Type B pancreatic cell (in vitro differentiated cells): ENCODE measurements around the gene ADAM19. TPM values are rescaled to one million over a fixed set of nuclear protein-coding genes. Genes with fewer than 3 reads are reported as not detected.

Experiments used
- DNase-seq: peaks from one replicate; pipeline ENCODE4 v3.0.0; 2021; ENCODE audit warnings: mixed read lengths; ENCODE audit not compliant: unreplicated experiment; ENCODE audit errors: extremely low spot score
- H3K27ac Mint-ChIP-seq: 2 replicates; pipeline ENCODE4 v1.8.0; 2021; ENCODE audit warnings: mild to moderate bottlenecking, mixed read lengths
- H3K27me3 Mint-ChIP-seq: 2 replicates; pipeline ENCODE4 v1.8.0; 2021; ENCODE audit warnings: mixed read lengths
- H3K36me3 Mint-ChIP-seq: 2 replicates; pipeline ENCODE4 v1.8.0; 2021; ENCODE audit warnings: mixed read lengths
- H3K4me1 Mint-ChIP-seq: one replicate; pipeline ENCODE4 v1.8.0; 2021; ENCODE audit warnings: mixed read lengths; ENCODE audit not compliant: unreplicated experiment
- H3K4me3 Mint-ChIP-seq: 2 replicates; pipeline ENCODE4 v1.8.0; 2021; ENCODE audit warnings: mild to moderate bottlenecking, mixed read lengths
- H3K9me3 Mint-ChIP-seq: 2 replicates; pipeline ENCODE4 v1.8.0; 2021; ENCODE audit warnings: mixed read lengths
- total RNA-seq: library from RNA; stranded (reverse); gene quantifications from 2 replicates; pipeline ENCODE4 v1.2.1, GENCODE V29; 2021; ENCODE audit warnings: low replicate concordance
- TF ChIP-seq, protein P1 (sequence below): fragments of 200-600 bp; sonication (generic); conservative IDR thresholded peaks from 2 replicates; pipeline ENCODE4 v1.5.0; 2021; ENCODE audit warnings: antibody characterized with exemption, mild to moderate bottlenecking

ADAM19 gene
- total RNA-seq, 1 donor from 2014 or later, result 15.8 TPM

DNA sequence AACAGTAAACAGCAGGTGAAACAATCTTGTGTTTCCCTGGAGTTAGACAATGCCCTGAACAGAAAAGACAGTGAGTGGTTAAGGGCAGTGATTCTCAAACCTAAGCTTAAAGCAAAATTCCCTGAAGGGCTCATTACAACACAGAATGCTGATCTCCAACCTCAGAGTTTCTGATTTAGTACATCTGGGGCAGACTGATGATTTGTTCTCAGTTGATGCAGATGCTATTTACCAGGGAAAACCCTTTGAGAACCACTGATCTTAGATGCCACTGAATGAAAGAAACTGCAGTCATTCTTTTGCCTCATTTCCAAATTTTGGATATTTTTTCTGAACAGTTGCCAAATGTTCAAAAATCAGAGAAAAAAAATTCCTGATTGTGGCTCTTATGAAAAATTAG lies 18.7 kb upstream of the ADAM19 start:
- Mint-ChIP-seq H3K9me3 (peaks cover 14% of the 10 kb centered on the region), H3K4me3 (no peak overlapping the region), H3K27ac (no peak overlapping the region), H3K27me3 (no peaks in the 10 kb centered on the region), H3K4me1 (peaks cover 8% of the 10 kb centered on the region), H3K36me3 (no peaks in the 10 kb centered on the region)
- no peak for DNase-seq
- TF ChIP-seq, protein P1, sequence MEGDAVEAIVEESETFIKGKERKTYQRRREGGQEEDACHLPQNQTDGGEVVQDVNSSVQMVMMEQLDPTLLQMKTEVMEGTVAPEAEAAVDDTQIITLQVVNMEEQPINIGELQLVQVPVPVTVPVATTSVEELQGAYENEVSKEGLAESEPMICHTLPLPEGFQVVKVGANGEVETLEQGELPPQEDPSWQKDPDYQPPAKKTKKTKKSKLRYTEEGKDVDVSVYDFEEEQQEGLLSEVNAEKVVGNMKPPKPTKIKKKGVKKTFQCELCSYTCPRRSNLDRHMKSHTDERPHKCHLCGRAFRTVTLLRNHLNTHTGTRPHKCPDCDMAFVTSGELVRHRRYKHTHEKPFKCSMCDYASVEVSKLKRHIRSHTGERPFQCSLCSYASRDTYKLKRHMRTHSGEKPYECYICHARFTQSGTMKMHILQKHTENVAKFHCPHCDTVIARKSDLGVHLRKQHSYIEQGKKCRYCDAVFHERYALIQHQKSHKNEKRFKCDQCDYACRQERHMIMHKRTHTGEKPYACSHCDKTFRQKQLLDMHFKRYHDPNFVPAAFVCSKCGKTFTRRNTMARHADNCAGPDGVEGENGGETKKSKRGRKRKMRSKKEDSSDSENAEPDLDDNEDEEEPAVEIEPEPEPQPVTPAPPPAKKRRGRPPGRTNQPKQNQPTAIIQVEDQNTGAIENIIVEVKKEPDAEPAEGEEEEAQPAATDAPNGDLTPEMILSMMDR, result no peak

DNA sequence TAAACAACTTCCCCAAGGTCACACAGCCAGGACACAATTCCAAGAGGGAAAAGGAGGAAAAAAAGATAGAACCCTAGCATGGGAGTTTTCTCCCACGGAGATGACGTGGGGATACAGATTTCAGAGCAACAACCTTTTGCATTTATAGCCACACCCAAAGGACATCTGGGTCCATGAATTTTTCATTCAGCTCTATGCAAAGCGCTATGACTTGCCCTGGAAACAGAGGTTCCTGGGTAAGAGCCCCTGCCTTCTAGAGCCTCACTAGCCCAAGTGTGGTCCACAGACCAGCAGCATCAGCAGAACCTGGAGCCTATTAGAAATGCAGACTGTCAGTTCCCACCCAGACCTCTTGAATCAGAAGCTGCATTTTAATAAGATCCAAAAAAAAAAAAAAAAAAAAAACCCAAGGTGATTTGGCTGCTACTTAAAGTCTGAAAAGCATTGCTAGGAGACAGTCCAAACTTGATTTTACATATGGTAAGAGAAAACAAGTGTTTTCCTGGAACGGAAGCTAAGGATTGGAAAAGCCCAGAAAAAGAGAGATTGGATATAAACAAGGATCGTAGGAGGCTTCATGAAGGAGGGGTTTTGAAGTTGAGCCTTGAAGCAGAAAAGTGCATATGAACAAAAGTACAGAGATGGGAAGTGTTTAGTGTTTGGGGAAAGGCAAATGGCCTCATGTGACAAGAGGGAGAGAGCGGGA lies 17.6 kb upstream of the ADAM19 start:
- Mint-ChIP-seq H3K36me3 (no peaks in the 10 kb centered on the region), H3K27me3 (no peaks in the 10 kb centered on the region), H3K27ac (no peak overlapping the region), H3K9me3 (peaks cover 5% of the 10 kb centered on the region), H3K4me1 (peaks cover 8% of the 10 kb centered on the region), H3K4me3 (no peak overlapping the region)
- no peak for DNase-seq
- TF ChIP-seq, protein P1, result no peak

DNA sequence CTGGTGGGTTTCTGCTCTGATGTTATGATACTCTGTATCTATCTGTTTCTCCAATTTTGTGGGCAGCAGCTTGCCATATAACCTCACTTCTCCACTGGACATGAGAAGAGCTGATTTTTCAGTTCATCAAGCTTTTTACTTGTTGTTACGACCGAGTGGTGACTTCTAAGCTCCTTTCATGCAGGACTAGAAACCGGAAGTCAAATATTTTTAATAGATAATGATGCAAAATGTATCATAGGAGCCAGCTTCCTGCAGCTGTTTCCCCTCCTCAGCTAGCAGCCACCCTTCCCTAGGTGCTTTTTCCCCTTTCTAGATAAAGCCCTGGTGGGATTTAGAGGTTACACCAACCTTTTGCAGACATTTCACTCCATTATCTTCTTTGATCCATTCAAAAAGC lies 17.0 kb upstream of the ADAM19 start:
- H3K36me3 Mint-ChIP-seq, result no peaks in the 10 kb centered on the region
- TF ChIP-seq, protein P1, result no peak
- H3K4me1 Mint-ChIP-seq, result peaks cover 8% of the 10 kb centered on the region
- H3K9me3 Mint-ChIP-seq, result peaks cover 4% of the 10 kb centered on the region
- DNase-seq, result no peak
- H3K27me3 Mint-ChIP-seq, result no peaks in the 10 kb centered on the region
- no peak overlapping the region for H3K27ac Mint-ChIP-seq
- no peak overlapping the region for H3K4me3 Mint-ChIP-seq

DNA sequence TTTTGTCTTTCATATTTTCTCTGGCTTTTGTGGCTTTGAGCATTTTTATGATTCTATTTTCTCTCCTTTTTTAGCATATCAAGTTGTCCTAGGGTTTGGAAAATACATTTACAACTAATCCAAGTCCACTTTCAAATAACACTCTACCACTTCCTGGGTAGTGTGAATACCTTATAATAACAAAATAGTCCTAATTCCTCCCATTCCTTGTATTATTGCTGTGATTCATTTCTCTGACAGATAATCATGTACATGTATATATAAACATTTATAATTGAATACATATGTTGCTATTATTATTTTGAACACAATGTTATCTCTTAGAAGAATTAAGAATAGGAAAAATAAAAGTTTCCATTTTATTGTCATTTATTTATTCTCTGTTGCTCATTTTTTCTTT lies 14.9 kb upstream of the ADAM19 start:
- TF ChIP-seq, protein P1, result no peak
- peaks cover 4% of the 10 kb centered on the region for H3K9me3 Mint-ChIP-seq
- no peak overlapping the region for H3K27ac Mint-ChIP-seq

DNA sequence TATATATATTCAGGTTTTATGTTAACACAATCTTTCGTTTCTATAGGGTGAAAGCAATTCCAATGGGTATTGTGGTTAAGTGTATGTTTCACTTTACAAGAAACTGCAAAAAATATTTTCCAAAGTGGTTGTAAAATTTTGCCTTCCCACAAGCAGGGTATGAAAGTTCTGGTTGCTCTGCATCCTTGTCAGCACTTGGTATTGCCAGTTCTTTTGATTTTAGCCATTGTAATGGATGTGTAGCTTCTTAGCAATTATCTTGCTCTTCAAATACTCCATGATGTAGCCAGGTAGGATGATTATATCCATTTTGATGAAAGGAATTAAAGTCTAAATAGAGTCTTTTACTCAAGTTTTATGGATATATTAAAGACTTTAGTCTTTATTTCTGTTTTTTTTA lies 9.1 kb upstream of the ADAM19 start:
- H3K27ac Mint-ChIP-seq, result no peak overlapping the region
- DNase-seq, result no peak
- H3K36me3 Mint-ChIP-seq, result no peaks in the 10 kb centered on the region
- no peak overlapping the region for H3K4me3 Mint-ChIP-seq
- TF ChIP-seq, protein P1, result no peak
- H3K27me3 Mint-ChIP-seq, result no peaks in the 10 kb centered on the region
- H3K9me3 Mint-ChIP-seq, result no peaks in the 10 kb centered on the region
- H3K4me1 Mint-ChIP-seq, result no peaks in the 10 kb centered on the region

More for the DNA sequence above, 14.9 kb upstream of the ADAM19 start:
- no peak overlapping the region for H3K4me3 Mint-ChIP-seq
- DNase-seq, result no peak
- no peaks in the 10 kb centered on the region for H3K27me3 Mint-ChIP-seq
- peaks cover 8% of the 10 kb centered on the region for H3K4me1 Mint-ChIP-seq
- no peaks in the 10 kb centered on the region for H3K36me3 Mint-ChIP-seq
